K562 (cell line): ENCODE data around the gene MLLT3.

Experiments used
- ATF3 ChIP-seq, 2 experiments: fragments of 450-650 bp in 1 of 2; sonication (generic) in 1 of 2; formaldehyde crosslinking in 1 of 2; IDR thresholded peaks in 1 of 2; conservative IDR thresholded peaks in 1 of 2; 2 replicates each; pipeline versions ENCODE4 v1.6.1 to v1.8.1; 2016 to 2023; ENCODE audit warnings: mild to moderate bottlenecking in 2 of 2, moderate library complexity in 2 of 2, inconsistent platforms in 1 of 2, missing genetic modification reagents in 1 of 2
- CTCF ChIP-seq, 3 experiments: IDR thresholded peaks in 2 of 3; conservative IDR thresholded peaks in 1 of 3; 2 replicates each; pipeline ENCODE4 v1.5.1; 2011 to 2012; ENCODE audit warnings: low read length in 3 of 3, mild to moderate bottlenecking in 3 of 3, control low read depth in 2 of 3, improper control_type of control experiment in 1 of 3, inconsistent platforms in 1 of 3, low read depth in 1 of 3, mixed read lengths in 1 of 3, moderate library complexity in 1 of 3; ENCODE audit not compliant: insufficient read depth in 2 of 3
- ELF1 ChIP-seq: fragments of 200-800 bp; sonication (Bioruptor generic); IDR thresholded peaks from 2 replicates; pipeline ENCODE4 v1.6.1; 2016; ENCODE audit warnings: missing genetic modification characterization, missing compliant biosample characterization
- ETS1 ChIP-seq: conservative IDR thresholded peaks from 2 replicates; pipeline ENCODE4 v1.6.1; 2011; ENCODE audit warnings: low read depth, mild to moderate bottlenecking, low read length; ENCODE audit not compliant: control insufficient read depth
- FOS ChIP-seq: IDR thresholded peaks from 3 replicates; pipeline ENCODE4 v1.6.1; 2011; ENCODE audit not compliant: insufficient read length; ENCODE audit errors: extremely low read depth
- MAFG ChIP-seq: fragments of 450-650 bp; conservative IDR thresholded peaks from 2 replicates; pipeline ENCODE4 v1.6.1; 2016; ENCODE audit warnings: missing genetic modification characterization, missing compliant biosample characterization
- TARDBP ChIP-seq: fragments of 450-650 bp; IDR thresholded peaks from 2 replicates; pipeline ENCODE4 v1.6.1; 2016
- U2AF2 ChIP-seq: fragments of 200-400 bp; formaldehyde crosslinking; optimal IDR thresholded peaks from 2 replicates; pipeline ENCODE3; 2017; ENCODE audit warnings: low read depth, mild to moderate bottlenecking, low read length
- ZBTB49 ChIP-seq: sonication (generic); formaldehyde crosslinking; IDR thresholded peaks from 2 replicates; pipeline ENCODE4 v1.8.0; 2022; ENCODE audit warnings: missing genetic modification reagents, mild to moderate bottlenecking, borderline replicate concordance
- ZNF23 ChIP-seq: fragments of 250-450 bp; sonication (Bioruptor Pico); IDR thresholded peaks from 2 replicates; pipeline ENCODE4 v1.4.0; 2020; ENCODE audit warnings: mild to moderate bottlenecking
- ZNF384 ChIP-seq: IDR thresholded peaks from 2 replicates; pipeline ENCODE4 v1.6.1; 2012; ENCODE audit warnings: low read depth, low read length, improper control_type of control experiment
- ZNF431 ChIP-seq: sonication (generic); formaldehyde crosslinking; IDR thresholded peaks from 2 replicates; pipeline ENCODE4 v1.8.0; 2022; ENCODE audit warnings: mild to moderate bottlenecking, missing genetic modification reagents
- ZNF584 ChIP-seq: fragments of 200-800 bp; sonication (Bioruptor generic); IDR thresholded peaks from 2 replicates; pipeline ENCODE4 v1.6.1; 2016; ENCODE audit warnings: low read depth, mild to moderate bottlenecking, missing genetic modification characterization, missing compliant biosample characterization

- no peak for TF ChIP-seq ELF1 (tag)
- TF ChIP-seq ZNF23, result no peak
- TF ChIP-seq ATF3 (IDR thresholded peaks at IDR 0.05), result no peak
- no peak for TF ChIP-seq ATF3 (CRISPR knock-in tag; conservative IDR thresholded peaks at IDR 0.05)
- TF ChIP-seq TARDBP, result no peak
- no peak for TF ChIP-seq ZBTB49
- no peak for TF ChIP-seq U2AF2
- no peak for TF ChIP-seq ZNF431 (CRISPR knock-in tag)
- no peak for TF ChIP-seq MAFG (tag)
- no peak for TF ChIP-seq ZNF584 (CRISPR knock-in tag)
- no peak for TF ChIP-seq ZNF384
- TF ChIP-seq ETS1, result no peak
- TF ChIP-seq FOS, result no peak
- no peak for TF ChIP-seq CTCF (IDR thresholded peaks at IDR 0.05 in 2 of 3, conservative IDR thresholded peaks at IDR 0.05 in 1 of 3; ENCODE audit: insufficient read depth in 2 of 3, low read depth in 1 of 3, low read length in 3 of 3)
Observed at GRCh38 chr9:20481437-20481836, 140.9 kb downstream of the MLLT3 start.
